HG03060 (cell line): Measurements from ENCODE around the gene FXYD1.

Experiments used
- ATAC-seq: cut with Tn5 transposase; IDR thresholded peaks from one replicate; pipeline ENCODE4 v1.9.1; 2021; ENCODE audit warnings: low read depth, moderate number of reproducible peaks; ENCODE audit not compliant: unreplicated experiment

Gene FXYD1

GRCh38 chr19:35178701-35179100, 40.1 kb downstream of the FXYD1 start:
- no peak for ATAC-seq

- ATAC-seq: no peak
Measured at GRCh38 chr19:35179830-35180229, 41.2 kb downstream of the FXYD1 start.

GRCh38 chr19:35181387-35181786, 42.8 kb downstream of the FXYD1 start:
- no peak for ATAC-seq

GRCh38 chr19:35184267-35184666, 45.6 kb downstream of the FXYD1 start:
- ATAC-seq: no peak

GRCh38 chr19:35184884-35185283, 46.3 kb downstream of the FXYD1 start:
- ATAC-seq: no peak
